Endothelial cell of umbilical vein (primary cell): ENCODE results near the gene TARP.

ENCODE experiments used
- CTCF ChIP-seq, 2 donors: IDR thresholded peaks; 1 replicate in 1 of 2; 2 replicates in 1 of 2; pipeline ENCODE4 v1.5.1; 2011; ENCODE audit warnings: low read length in 2 of 2, mild to moderate bottlenecking in 2 of 2, moderate library complexity in 2 of 2, control low read depth in 1 of 2, inconsistent platforms in 1 of 2, low read depth in 1 of 2; ENCODE audit not compliant: insufficient read depth in 1 of 2; ENCODE audit errors: extremely low read depth in 1 of 2
- EZH2 ChIP-seq: IDR thresholded peaks from 2 replicates; pipeline ENCODE4 v1.6.1; 2012; ENCODE audit warnings: borderline replicate concordance, low read depth, mild to moderate bottlenecking, moderate library complexity, low read length, inconsistent platforms; ENCODE audit not compliant: severe bottlenecking
- FOS ChIP-seq: IDR thresholded peaks from 2 replicates; pipeline ENCODE4 v1.6.1; 2011; ENCODE audit warnings: mild to moderate bottlenecking, low read length, moderate library complexity, borderline replicate concordance; ENCODE audit not compliant: insufficient read depth
- JUN ChIP-seq: IDR thresholded peaks from 2 replicates; pipeline ENCODE4 v1.6.1; 2011; ENCODE audit warnings: borderline replicate concordance, low read depth; ENCODE audit not compliant: insufficient read length, insufficient read depth
- MAX ChIP-seq: IDR thresholded peaks from 2 replicates; pipeline ENCODE4 v1.6.1; 2011; ENCODE audit not compliant: insufficient read depth, insufficient read length
- MYC ChIP-seq: IDR thresholded peaks from one replicate; pipeline ENCODE4 v1.6.1; 2011; ENCODE audit warnings: mild to moderate bottlenecking, low read depth, low read length
- POLR2A ChIP-seq: IDR thresholded peaks from 2 replicates; pipeline ENCODE4 v1.6.1; 2012; ENCODE audit warnings: low read depth, mild to moderate bottlenecking, control low read depth, low read length
- POLR2AphosphoS5 ChIP-seq: IDR thresholded peaks from 2 replicates; pipeline ENCODE4 v1.6.1; 2012; ENCODE audit warnings: low read depth, mild to moderate bottlenecking, control low read depth, low read length, moderate library complexity; ENCODE audit not compliant: insufficient read depth

GRCh38 chr7:38321515-38321944 lies 48.1 kb upstream of the TARP start:
- TF ChIP-seq MAX (no peak), CTCF (IDR thresholded peaks at IDR 0.05; ENCODE audit: extremely low read depth in 1 of 2, insufficient read depth in 1 of 2, low read depth in 1 of 2, low read length in 2 of 2) (no peak), EZH2 (no peak), POLR2AphosphoS5 (no peak), JUN (peak; percentile 41), POLR2A (no peak), FOS (peak; percentile 84), MYC (no peak)
